Colonic mucosa (tissue), 4 donors: ENCODE measurements around the gene RPS29. TPM values are rescaled to one million over a fixed set of nuclear protein-coding genes. Genes with fewer than 3 reads are reported as not detected.

Source experiments
- DNase-seq: peaks from one replicate; pipeline ENCODE4 v3.0.0-alpha.2; 2020
- H3K27ac ChIP-seq: fragments of 200-600 bp; one replicate; pipeline ENCODE4 v1.8.0; 2021
- H3K27me3 ChIP-seq: fragments of 200-600 bp; one replicate; pipeline ENCODE4 v1.8.0; 2021
- H3K36me3 ChIP-seq: fragments of 200-600 bp; one replicate; pipeline ENCODE4 v1.8.0; 2021
- H3K4me1 ChIP-seq: fragments of 200-600 bp; one replicate; pipeline ENCODE4 v1.8.0; 2021; ENCODE audit warnings: mild to moderate bottlenecking
- H3K4me3 ChIP-seq: fragments of 200-600 bp; one replicate; pipeline ENCODE4 v1.8.0; 2021
- H3K9ac ChIP-seq, 2 donors: one replicate each; pipeline ENCODE4 v1.7.0; 2013; ENCODE audit warnings: control low read depth in 2 of 2, low read depth in 2 of 2, low read length in 2 of 2
- H3K9me3 ChIP-seq: fragments of 200-600 bp; one replicate; pipeline ENCODE4 v1.8.0; 2021
- intact Hi-C: fragments of 100-400 bp; cut with DNase I; formaldehyde crosslinking; loops from one replicate; pipeline ENCODE4 v1.14.1; 2022
- total RNA-seq, 2 donors: library from RNA; stranded (reverse); fragmentation: NEBNext Ultra II Directional in 1 of 2; extraction: Animal tissue kit (Norgen Biotek cat#: 25700) in 1 of 2; gene quantifications; one replicate each; pipeline ENCODE4 v1.2.1, GENCODE V29; 2021
- TF ChIP-seq, protein P1 (sequence below): fragments of 200-600 bp; IDR thresholded peaks from one replicate; pipeline ENCODE4 v1.8.0; 2022; ENCODE audit warnings: antibody characterized with exemption, mild to moderate bottlenecking
- donor health status: healthy.
- donor health status: DM: no; HTN: no; CAD: no.
- donor health status: DM: no; HTN: no; CAD: no.

Gene RPS29
- total RNA-seq: 1,000 to 10,000 TPM; 1,421 to 1,478 TPM

DNA sequence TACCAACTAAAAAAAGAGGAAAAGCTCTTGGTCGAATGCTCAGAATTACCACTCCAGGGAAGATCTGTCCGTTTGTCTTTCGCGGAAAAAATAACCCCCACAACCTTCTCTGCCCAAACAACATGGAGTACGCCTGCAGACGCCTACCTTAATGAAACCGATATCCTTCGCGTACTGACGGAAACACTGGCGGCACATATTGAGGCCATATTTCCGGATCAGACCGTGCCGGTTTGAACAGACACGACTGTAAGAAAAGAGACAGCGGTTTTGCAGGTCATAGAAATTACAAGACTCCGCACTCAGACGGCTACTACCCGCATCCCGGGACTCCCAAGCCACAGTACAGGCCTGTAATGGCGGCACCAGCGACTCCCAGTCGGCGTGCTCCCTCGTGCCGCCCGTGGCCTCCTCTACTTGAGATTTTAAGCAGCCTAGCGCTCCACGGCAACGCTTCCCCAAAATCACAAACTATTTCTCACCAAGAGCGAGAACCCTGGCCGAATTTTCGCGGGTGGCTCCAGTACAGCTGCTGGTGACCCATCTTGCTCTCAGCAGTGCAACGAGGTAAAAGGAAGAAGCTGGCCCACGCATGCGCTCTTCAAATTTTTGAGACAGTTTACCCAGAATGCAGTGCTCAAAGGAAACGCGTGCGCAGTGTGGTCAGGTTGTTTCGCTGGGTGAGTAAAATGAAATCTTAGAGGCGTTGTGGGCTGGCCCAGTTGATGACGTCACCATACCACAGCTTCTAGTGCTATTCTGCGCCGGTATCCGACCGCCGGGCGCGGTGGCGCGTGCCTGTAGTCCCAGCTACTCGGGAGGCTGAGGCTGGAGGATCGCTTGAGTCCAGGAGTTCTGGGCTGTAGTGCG, at the start of gene RPS29:
RPS29 (minus strand) TSS at position 578 of the 870 bp plus-strand sequence; CDS start at position 544, 34 bp downstream.
- Histone ChIP-seq H3K36me3 (no peaks in the 10 kb centered on the region), H3K4me3 (peak within 1 kb of the TSS; percentile 66), H3K27me3 (no peaks in the 10 kb centered on the region), H3K4me1 (no peaks in the 10 kb centered on the region), H3K9me3 (no peaks in the 10 kb centered on the region), H3K27ac (peak within 1 kb of the TSS; percentile 88), H3K9ac (peak within 1 kb of the TSS; percentile 74 to 89)
- intact Hi-C loops: loop anchor here (5.0 kb wide), 1 partner anchor 36 kb away; the partner anchor contains the start of genes MGAT2 and RPL36AL
- TF ChIP-seq, protein P1, sequence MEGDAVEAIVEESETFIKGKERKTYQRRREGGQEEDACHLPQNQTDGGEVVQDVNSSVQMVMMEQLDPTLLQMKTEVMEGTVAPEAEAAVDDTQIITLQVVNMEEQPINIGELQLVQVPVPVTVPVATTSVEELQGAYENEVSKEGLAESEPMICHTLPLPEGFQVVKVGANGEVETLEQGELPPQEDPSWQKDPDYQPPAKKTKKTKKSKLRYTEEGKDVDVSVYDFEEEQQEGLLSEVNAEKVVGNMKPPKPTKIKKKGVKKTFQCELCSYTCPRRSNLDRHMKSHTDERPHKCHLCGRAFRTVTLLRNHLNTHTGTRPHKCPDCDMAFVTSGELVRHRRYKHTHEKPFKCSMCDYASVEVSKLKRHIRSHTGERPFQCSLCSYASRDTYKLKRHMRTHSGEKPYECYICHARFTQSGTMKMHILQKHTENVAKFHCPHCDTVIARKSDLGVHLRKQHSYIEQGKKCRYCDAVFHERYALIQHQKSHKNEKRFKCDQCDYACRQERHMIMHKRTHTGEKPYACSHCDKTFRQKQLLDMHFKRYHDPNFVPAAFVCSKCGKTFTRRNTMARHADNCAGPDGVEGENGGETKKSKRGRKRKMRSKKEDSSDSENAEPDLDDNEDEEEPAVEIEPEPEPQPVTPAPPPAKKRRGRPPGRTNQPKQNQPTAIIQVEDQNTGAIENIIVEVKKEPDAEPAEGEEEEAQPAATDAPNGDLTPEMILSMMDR: no peak
- peak; percentile 98 for DNase-seq

DNA sequence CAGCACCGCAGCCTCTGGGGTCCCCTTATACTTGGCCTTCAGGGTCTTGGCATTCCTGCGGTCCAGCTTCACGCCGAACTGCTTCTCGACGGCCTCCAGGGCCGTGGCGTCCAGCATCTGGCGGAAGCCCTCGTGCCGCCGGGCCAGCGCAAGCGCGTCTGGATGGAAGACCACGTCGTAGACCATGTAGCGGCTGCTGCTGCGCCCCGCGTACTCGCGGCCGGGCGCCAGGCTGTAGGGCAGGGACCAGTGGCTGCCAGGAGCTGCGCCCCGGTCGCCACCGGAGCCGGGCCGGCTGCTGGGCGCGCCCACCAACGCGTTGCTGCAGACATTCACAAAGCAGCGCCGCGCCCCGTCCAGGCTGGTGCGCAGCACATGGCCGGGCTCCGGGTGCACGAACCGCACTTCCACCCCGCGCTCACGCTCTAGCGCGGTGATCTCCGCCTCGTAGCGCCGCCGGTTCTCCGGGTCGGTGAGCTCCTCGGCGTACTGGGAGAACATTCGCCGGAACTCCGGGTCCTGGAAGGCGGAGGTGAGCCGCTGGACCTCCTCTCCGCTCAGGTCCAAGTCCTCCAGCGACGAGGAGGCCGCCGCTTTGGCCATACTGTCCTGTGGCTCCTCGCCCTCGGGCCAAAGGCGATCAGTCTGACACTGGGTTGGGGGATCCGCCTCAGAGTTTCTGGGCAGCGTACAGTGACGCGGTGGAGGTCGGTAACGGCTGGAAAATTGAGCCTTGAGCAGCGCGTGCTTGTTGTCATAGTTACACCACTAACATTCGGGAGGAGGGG, 48.6 kb upstream of the RPS29 start, which contains the start of gene DNAAF2:
DNAAF2 (minus strand) TSS at position 698 of the 788 bp plus-strand sequence; CDS start at position 603, 95 bp downstream.
- Histone ChIP-seq H3K36me3 (no peaks in the 10 kb centered on the region), H3K4me1 (no peaks in the 10 kb centered on the region), H3K9me3 (no peaks in the 10 kb centered on the region), H3K27ac (peak within 1 kb of the TSS; percentile 99), H3K27me3 (no peaks in the 10 kb centered on the region), H3K4me3 (peak within 1 kb of the TSS; percentile 92), H3K9ac (peak within 1 kb of the TSS; percentile 93 to 99)
- intact Hi-C loops: loop anchor here (5.0 to 10.0 kb wide), 3 partner anchors 133 to 480 kb away; partner anchors contain the start of genes KLHDC2 and VCPKMT
- DNase-seq: peak; percentile 69
- TF ChIP-seq, protein P1: no peak

DNA sequence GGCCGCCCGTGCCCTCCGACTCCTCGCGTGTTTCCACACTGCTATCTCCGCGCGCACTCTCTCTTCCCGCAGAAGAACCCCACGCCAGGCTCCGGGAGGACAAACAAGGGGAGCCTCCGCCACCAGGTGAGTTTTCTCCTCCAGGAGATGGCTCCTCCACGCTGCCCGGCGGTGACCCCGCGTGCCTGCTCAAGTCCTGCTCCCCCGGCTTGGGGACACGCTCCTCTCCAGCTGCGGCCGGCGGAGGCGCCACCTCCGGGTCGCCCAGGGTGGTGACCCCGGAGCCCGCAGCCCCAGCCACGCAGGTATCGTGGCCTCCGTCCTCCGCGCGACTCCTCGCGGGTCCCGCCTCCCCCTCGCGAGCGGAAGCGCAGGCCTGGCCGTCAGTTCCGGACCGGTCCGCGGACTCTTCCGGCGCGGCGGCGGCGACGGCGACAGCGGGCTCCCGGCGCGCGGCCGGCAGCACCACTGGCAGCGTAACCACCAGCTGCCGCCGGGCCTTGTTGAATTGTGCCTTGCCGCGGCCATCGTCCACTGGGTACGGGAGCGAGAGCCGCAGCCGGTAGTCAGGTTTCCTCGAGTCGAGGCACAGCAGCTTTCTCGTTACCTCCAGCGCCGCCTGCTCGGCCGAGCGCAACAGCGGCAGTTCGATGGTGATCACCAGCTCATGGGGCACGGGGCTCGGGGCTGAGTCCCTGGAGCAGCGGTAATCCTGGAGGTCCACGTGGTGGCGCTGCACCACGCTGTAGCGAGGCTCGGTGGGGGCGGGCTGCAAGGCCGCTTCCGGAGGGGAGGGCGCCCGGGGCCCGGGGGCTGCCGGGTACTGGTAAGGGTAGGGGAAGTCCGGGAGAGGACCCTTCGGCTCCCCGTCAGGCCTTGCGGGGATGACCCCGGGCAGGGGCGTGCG, 47.7 kb upstream of the RPS29 start:
- TF ChIP-seq, protein P1: peak; percentile 73
- intact Hi-C loops: loop anchor here (5.0 to 10.0 kb wide), 2 partner anchors 198 to 481 kb away; partner anchors contain the start of gene VCPKMT
- Histone ChIP-seq H3K36me3 (no peaks in the 10 kb centered on the region), H3K4me1 (no peaks in the 10 kb centered on the region), H3K9ac (peak overlapping the region; percentile 93 to 99), H3K27ac (peak overlapping the region; percentile 99), H3K27me3 (no peaks in the 10 kb centered on the region), H3K4me3 (peak overlapping the region; percentile 92), H3K9me3 (no peaks in the 10 kb centered on the region)
- peak; percentile 94 for DNase-seq

DNA sequence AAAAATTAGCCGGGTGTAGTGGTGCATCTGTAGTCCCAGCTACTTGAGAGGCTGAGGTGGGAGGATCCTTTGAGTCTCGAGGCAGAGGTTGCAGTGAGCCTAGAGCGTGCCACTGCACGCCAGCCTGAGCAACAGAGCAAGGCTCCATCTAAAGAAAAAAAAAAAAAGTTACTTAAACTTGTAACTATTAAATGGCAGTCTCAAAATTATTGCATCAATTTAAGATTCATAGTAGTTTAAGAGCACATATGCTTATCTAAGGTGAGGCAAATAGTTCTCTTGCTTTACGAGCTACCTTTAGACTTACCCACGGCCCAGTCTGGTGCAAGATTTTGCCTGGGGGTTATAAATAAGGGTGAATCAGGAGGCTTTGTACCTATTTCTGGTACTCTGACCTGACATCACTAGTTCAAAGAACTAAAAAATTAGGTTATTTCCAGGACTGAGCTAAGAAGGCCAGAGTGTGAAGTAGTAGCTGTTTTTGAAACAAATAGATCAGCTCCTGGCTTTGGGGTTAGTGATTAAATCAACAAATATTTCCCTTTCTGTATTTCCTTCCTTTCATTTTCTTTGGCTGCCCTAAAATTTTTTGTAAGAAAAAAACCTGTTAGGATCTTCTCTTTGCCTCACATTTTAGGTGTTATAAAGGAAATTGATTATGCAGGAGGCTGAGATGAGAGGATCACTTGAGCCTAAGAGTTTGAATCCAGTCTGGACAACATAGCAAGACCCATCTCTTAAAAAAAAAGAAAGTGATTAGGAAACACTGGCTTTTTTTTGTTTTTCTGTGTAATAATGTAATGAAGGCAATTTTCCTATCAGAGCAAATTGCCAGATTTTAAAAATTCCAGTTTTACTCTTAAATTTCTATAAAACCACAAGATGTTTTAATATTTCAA, 38.0 kb upstream of the RPS29 start:
- Histone ChIP-seq H3K9me3 (no peaks in the 10 kb centered on the region), H3K36me3 (no peaks in the 10 kb centered on the region), H3K4me3 (no peak overlapping the region), H3K4me1 (peaks cover 9% of the 10 kb centered on the region), H3K9ac (peak overlapping the region in 1 of 2 donors; percentile 46), H3K27ac (peak overlapping the region; percentile 33), H3K27me3 (no peaks in the 10 kb centered on the region)
- intact Hi-C loops: loop anchor here (5.0 kb wide), 1 partner anchor 37 kb away; the partner anchor contains the start of gene RPS29
- TF ChIP-seq, protein P1: no peak
- peak; percentile 36 for DNase-seq
